ENCODE measurements around the gene FAM3D. TPM values are rescaled to one million over a fixed set of nuclear protein-coding genes. Genes with fewer than 3 reads are reported as not detected.

FAM3D gene
- total RNA-seq, 1 donor from 2014 or later: not detected

DNA sequence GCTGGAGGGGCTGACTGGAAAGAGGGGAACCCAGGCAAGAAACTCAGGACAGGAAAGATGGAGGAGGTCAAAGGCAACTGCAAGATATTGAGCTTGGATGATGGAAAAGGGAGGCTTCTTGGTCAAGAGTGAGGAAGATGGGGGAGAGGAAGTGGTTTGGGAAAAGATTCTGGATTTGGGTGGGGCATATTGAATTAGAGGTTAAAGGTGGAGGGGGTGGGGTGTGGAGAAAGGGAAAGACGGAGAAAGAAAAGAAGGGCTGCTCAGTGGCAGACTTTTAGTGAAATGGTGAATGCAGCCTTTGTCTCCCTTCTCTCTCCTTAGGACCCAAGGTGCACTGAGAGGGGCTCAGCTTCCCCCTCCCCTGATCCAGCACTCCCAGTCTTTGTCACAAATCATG lies 655 bp upstream of the FAM3D start:
- no peaks in the 10 kb centered on the region for H3K4me1 Mint-ChIP-seq (ENCODE audit: low read depth)
- peaks cover 2% of the 10 kb centered on the region for H3K36me3 Mint-ChIP-seq (ENCODE audit: low read depth)
- H3K27ac Mint-ChIP-seq (ENCODE audit: unreplicated experiment): no peak overlapping the region
- peaks cover 8% of the 10 kb centered on the region for H3K27me3 Mint-ChIP-seq (ENCODE audit: low read depth)
- DNase-seq (ENCODE audit: low spot score): no peak
- TF ChIP-seq CTCF (IDR thresholded peaks at IDR 0.05): no peak
- H3K9me3 Mint-ChIP-seq (ENCODE audit: low read depth): peaks cover 6% of the 10 kb centered on the region
- H3K4me3 Mint-ChIP-seq (ENCODE audit: unreplicated experiment): no peak overlapping the region

DNA sequence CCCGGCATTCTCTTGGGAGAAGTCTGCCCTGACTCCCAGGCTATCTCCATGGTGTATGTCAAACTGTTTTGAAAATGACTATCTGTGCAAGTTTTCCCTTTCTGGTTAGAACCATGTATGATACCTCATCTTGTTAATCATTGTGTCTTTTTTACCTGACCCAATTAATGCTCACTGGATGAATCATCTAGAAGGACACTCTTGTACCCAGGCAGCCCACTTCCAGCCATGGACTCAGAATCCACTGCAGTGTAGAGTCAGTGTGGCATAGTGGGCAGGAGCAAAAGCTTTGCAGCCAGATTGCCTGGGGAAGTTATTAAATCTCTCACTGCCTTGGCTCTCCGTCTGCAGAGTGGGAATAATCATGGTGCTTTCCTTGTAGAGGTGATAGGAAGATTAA lies 1.2 kb downstream of the FAM3D start:
- no peak overlapping the region for H3K4me3 Mint-ChIP-seq (ENCODE audit: unreplicated experiment)
- no peak for TF ChIP-seq CTCF (IDR thresholded peaks at IDR 0.05)
- H3K9me3 Mint-ChIP-seq (ENCODE audit: low read depth): peaks cover 6% of the 10 kb centered on the region
- peaks cover 2% of the 10 kb centered on the region for H3K27me3 Mint-ChIP-seq (ENCODE audit: low read depth)
- no peak for DNase-seq (ENCODE audit: low spot score)
- peaks cover 2% of the 10 kb centered on the region for H3K36me3 Mint-ChIP-seq (ENCODE audit: low read depth)
- H3K27ac Mint-ChIP-seq (ENCODE audit: unreplicated experiment): no peak overlapping the region
- no peaks in the 10 kb centered on the region for H3K4me1 Mint-ChIP-seq (ENCODE audit: low read depth)

DNA sequence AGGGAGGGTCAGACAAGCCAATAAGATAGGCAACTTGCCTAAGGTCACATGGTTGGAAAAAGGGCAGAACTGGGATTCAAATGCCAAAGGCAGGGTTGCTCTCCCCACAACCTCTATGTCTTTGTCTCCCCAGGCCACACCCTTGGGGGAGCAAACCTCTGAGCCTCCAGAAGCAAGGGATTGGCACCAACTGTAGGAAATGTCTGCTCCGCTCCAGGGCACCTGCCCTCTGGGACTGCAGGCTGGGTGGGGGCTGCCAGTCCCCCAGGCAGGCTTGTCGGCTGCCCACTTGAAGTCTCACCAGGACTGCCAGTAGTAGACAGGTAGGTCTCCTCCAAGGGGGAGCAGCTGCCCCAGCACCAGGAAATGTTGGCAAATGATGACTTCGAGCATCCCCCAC lies 2.0 kb downstream of the FAM3D start:
- no peak for DNase-seq (ENCODE audit: low spot score)
- peaks cover 2% of the 10 kb centered on the region for H3K36me3 Mint-ChIP-seq (ENCODE audit: low read depth)
- H3K9me3 Mint-ChIP-seq (ENCODE audit: low read depth): peaks cover 6% of the 10 kb centered on the region
- H3K27me3 Mint-ChIP-seq (ENCODE audit: low read depth): no peaks in the 10 kb centered on the region
- H3K4me1 Mint-ChIP-seq (ENCODE audit: low read depth): no peaks in the 10 kb centered on the region
- no peak for TF ChIP-seq CTCF (IDR thresholded peaks at IDR 0.05)
- no peak overlapping the region for H3K27ac Mint-ChIP-seq (ENCODE audit: unreplicated experiment)
- no peak overlapping the region for H3K4me3 Mint-ChIP-seq (ENCODE audit: unreplicated experiment)

GRCh38 chr3:58661836-58662420 lies 4.6 kb downstream of the FAM3D start:
- Mint-ChIP-seq H3K36me3 (ENCODE audit: low read depth) (no peaks in the 10 kb centered on the region), H3K4me3 (ENCODE audit: unreplicated experiment) (no peak overlapping the region), H3K27ac (ENCODE audit: unreplicated experiment) (no peak overlapping the region), H3K4me1 (ENCODE audit: low read depth) (peaks cover 3% of the 10 kb centered on the region), H3K9me3 (ENCODE audit: low read depth) (no peaks in the 10 kb centered on the region), H3K27me3 (ENCODE audit: low read depth) (no peaks in the 10 kb centered on the region)
- no peak for TF ChIP-seq CTCF (IDR thresholded peaks at IDR 0.05)
- DNase-seq (ENCODE audit: low spot score): no peak

DNA sequence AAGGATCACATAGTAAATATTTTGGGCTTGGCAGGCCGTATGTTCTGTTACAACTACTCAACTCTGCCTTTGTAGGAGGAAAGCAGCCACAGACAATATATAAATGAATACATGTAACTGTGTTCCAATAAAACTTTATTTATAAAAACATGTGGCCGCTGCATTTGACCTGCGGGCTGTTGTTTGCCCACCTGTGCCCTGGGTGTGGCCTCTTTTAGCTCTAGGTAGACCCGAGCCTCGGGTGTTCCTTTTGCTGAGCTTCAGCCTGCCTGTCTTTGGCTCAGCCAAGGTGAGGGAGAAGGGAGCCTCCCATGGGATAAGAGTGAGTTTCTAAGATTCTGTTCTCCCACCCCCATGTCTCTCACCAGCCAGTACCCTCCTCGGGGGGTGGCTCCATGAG lies 5.6 kb downstream of the FAM3D start:
- peaks cover 3% of the 10 kb centered on the region for H3K4me1 Mint-ChIP-seq (ENCODE audit: low read depth)
- H3K9me3 Mint-ChIP-seq (ENCODE audit: low read depth): no peaks in the 10 kb centered on the region
- peaks cover 5% of the 10 kb centered on the region for H3K27me3 Mint-ChIP-seq (ENCODE audit: low read depth)
- H3K36me3 Mint-ChIP-seq (ENCODE audit: low read depth): no peaks in the 10 kb centered on the region
- no peak for TF ChIP-seq CTCF (IDR thresholded peaks at IDR 0.05)
- no peak overlapping the region for H3K27ac Mint-ChIP-seq (ENCODE audit: unreplicated experiment)
- no peak for DNase-seq (ENCODE audit: low spot score)
- no peak overlapping the region for H3K4me3 Mint-ChIP-seq (ENCODE audit: unreplicated experiment)

Data from chondrocyte (in vitro differentiated cells).